NCI-H128 (cell line): Measurements from ENCODE around the gene MAST4.

Experiments used
- DNase-seq: peaks from one replicate; lab custom pipeline; 2025; ENCODE audit not compliant: unreplicated experiment; lab: John Stamatoyannopoulos, UW

The MAST4 gene

GRCh38 chr5:67009028-67009427 lies 412.8 kb downstream of the MAST4 start:
- no peak for DNase-seq

GRCh38 chr5:67010684-67011409 lies 414.7 kb downstream of the MAST4 start:
- no peak for DNase-seq

GRCh38 chr5:67011422-67011821 lies 415.2 kb downstream of the MAST4 start:
- DNase-seq: no peak

- no peak for DNase-seq
These were observed 416.0 kb downstream of the MAST4 start for GRCh38 chr5:67012171-67012570.

GRCh38 chr5:67013719-67014118 lies 417.5 kb downstream of the MAST4 start:
- DNase-seq: no peak

GRCh38 chr5:67014191-67014590 lies 418.0 kb downstream of the MAST4 start:
- no peak for DNase-seq

GRCh38 chr5:67014957-67015400 lies 418.8 kb downstream of the MAST4 start:
- no peak for DNase-seq

GRCh38 chr5:67015541-67016191 lies 419.5 kb downstream of the MAST4 start:
- DNase-seq: no peak

GRCh38 chr5:67019065-67019845 lies 423.1 kb downstream of the MAST4 start:
- DNase-seq: no peak

- DNase-seq: no peak
These were observed 424.0 kb downstream of the MAST4 start for GRCh38 chr5:67020096-67020615.

GRCh38 chr5:67021031-67021430 lies 424.8 kb downstream of the MAST4 start:
- DNase-seq: no peak

- DNase-seq: no peak
These were observed 425.3 kb downstream of the MAST4 start for GRCh38 chr5:67021521-67021920.

- DNase-seq: no peak
These were observed 425.8 kb downstream of the MAST4 start for GRCh38 chr5:67021962-67022361.

GRCh38 chr5:67025457-67025856 lies 429.3 kb downstream of the MAST4 start:
- DNase-seq: no peak

GRCh38 chr5:67026278-67026677 lies 430.1 kb downstream of the MAST4 start:
- no peak for DNase-seq

GRCh38 chr5:67027171-67027570 lies 431.0 kb downstream of the MAST4 start:
- no peak for DNase-seq

- no peak for DNase-seq
These were observed 432.2 kb downstream of the MAST4 start for GRCh38 chr5:67028371-67028770.

GRCh38 chr5:67028941-67029340 lies 432.7 kb downstream of the MAST4 start:
- no peak for DNase-seq

- no peak for DNase-seq
These were observed 433.3 kb downstream of the MAST4 start for GRCh38 chr5:67029481-67029880.

- no peak for DNase-seq
These were observed 434.3 kb downstream of the MAST4 start for GRCh38 chr5:67030289-67031056.

GRCh38 chr5:67031057-67031443 lies 434.9 kb downstream of the MAST4 start:
- no peak for DNase-seq
